GM06990 (cell line): Measurements from ENCODE around the gene BPIFB3.

Experiments
- DNase-seq: peaks from one replicate; pipeline ENCODE4 v3.0.0-alpha.2; 2011; ENCODE audit not compliant: insufficient read length; ENCODE audit errors: extremely low read depth
- H3K27me3 ChIP-seq: replicated peaks from 2 replicates; pipeline ENCODE4 v1.6.0; 2011; ENCODE audit warnings: low read length; ENCODE audit not compliant: control insufficient read depth, insufficient read depth
- H3K36me3 ChIP-seq: 2 replicates; pipeline ENCODE4 v1.5.1; 2011; ENCODE audit warnings: low read length; ENCODE audit not compliant: control insufficient read depth, insufficient read depth
- H3K4me3 ChIP-seq: replicated peaks from 2 replicates; pipeline ENCODE4 v1.5.1; 2011; ENCODE audit warnings: low read depth, mild to moderate bottlenecking, control low read depth, low read length
- TF ChIP-seq, protein P1 (sequence below): IDR thresholded peaks from 2 replicates; pipeline ENCODE4 v1.5.1; 2011; ENCODE audit warnings: low read length, control low read depth, mild to moderate bottlenecking, inconsistent platforms; ENCODE audit not compliant: insufficient read depth, poor library complexity, severe bottlenecking

The BPIFB3 gene

DNA sequence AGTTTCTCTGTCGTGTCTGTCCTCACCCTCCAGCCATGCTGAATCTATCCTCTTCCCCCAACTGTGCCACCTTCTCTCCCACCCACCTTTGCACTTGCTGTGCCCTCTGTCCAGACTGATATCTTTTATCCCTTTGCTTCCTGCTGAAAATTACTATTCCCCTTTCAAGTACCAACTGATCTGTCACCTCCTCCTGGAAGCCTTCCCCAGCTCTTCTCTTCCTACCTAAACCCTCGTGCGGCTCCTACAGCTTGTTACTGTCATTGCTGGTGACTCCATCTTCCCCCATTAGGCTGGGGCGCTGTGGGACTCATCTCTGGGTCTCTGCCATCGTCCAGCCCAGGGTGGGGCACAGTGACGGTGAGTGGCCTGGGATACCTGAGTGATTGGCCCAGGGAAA is 21.1 kb upstream of the BPIFB3 start:
- H3K27me3 ChIP-seq: no peaks in the 10 kb centered on the region
- H3K4me3 ChIP-seq: no peak overlapping the region
- H3K36me3 ChIP-seq: no peaks in the 10 kb centered on the region
- no peak for DNase-seq
- TF ChIP-seq, protein P1, sequence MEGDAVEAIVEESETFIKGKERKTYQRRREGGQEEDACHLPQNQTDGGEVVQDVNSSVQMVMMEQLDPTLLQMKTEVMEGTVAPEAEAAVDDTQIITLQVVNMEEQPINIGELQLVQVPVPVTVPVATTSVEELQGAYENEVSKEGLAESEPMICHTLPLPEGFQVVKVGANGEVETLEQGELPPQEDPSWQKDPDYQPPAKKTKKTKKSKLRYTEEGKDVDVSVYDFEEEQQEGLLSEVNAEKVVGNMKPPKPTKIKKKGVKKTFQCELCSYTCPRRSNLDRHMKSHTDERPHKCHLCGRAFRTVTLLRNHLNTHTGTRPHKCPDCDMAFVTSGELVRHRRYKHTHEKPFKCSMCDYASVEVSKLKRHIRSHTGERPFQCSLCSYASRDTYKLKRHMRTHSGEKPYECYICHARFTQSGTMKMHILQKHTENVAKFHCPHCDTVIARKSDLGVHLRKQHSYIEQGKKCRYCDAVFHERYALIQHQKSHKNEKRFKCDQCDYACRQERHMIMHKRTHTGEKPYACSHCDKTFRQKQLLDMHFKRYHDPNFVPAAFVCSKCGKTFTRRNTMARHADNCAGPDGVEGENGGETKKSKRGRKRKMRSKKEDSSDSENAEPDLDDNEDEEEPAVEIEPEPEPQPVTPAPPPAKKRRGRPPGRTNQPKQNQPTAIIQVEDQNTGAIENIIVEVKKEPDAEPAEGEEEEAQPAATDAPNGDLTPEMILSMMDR: no peak

DNA sequence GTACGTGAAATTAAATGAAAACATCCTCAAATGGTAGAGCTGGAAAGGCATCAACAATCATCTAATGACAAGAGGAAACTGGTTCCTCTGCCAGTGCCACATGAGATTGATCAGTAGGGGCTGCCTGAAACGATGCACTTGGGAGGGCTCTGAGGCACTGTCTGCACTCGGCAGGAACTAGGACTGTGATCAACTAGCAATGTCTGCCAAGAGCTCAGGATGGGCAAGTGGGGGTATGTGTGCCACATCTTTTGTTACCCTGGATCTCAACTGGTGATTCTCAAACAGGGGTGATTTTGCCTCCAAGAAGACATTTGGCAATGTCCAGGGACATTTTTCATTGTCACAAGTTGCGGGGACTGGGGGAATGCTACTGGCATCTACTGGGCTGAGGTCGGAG is 20.3 kb upstream of the BPIFB3 start:
- no peak for DNase-seq
- H3K27me3 ChIP-seq: no peaks in the 10 kb centered on the region
- no peak overlapping the region for H3K4me3 ChIP-seq
- TF ChIP-seq, protein P1: no peak
- H3K36me3 ChIP-seq: no peaks in the 10 kb centered on the region

DNA sequence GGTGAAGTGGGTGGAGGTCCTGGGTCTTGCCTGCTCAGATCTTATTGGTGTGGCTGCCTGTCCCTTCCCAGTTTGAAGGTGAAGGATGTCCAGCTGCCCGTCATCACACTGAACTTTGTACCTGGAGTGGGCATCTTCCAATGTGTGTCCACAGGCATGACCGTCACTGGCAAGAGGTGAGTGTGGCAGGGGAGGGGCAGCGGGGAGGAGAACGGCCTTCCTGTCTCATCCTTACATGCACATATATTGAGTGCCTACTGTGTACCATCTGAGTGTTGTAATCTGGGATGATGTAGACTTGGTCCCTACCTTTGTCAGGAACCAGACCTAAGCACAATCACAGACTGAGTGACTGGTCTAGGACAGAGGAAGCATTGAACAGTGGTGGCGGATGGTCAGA is 19.6 kb upstream of the BPIFB3 start:
- TF ChIP-seq, protein P1: no peak
- H3K4me3 ChIP-seq: no peak overlapping the region
- H3K36me3 ChIP-seq: no peaks in the 10 kb centered on the region
- no peak for DNase-seq
- no peaks in the 10 kb centered on the region for H3K27me3 ChIP-seq

- no peaks in the 10 kb centered on the region for H3K36me3 ChIP-seq
- no peaks in the 10 kb centered on the region for H3K27me3 ChIP-seq
- TF ChIP-seq, protein P1: no peak
- no peak overlapping the region for H3K4me3 ChIP-seq
- DNase-seq: no peak
These were observed 18.7 kb upstream of the BPIFB3 start for GRCh38 chr20:33034901-33035492.

DNA sequence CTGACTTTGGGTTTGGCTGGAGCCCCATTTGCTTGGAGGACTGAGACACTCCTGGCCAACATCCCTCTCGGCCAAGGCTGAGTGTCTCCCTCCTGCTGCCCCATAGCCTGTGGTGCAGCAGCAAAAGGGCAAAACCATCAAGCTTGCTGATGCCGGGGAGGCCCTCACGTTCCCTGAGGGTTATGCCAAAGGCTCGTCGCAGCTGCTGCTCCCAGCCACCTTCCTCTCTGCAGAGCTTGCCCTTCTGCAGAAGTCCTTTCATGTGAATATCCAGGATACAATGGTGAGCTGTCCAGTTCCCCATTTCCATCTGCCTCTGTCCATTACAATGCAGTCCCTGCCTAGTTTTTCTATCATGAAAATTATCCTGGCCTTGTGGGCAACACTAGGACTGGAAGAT is 16.2 kb upstream of the BPIFB3 start:
- no peak for DNase-seq
- H3K27me3 ChIP-seq: no peaks in the 10 kb centered on the region
- H3K4me3 ChIP-seq: no peak overlapping the region
- no peaks in the 10 kb centered on the region for H3K36me3 ChIP-seq
- TF ChIP-seq, protein P1: no peak

DNA sequence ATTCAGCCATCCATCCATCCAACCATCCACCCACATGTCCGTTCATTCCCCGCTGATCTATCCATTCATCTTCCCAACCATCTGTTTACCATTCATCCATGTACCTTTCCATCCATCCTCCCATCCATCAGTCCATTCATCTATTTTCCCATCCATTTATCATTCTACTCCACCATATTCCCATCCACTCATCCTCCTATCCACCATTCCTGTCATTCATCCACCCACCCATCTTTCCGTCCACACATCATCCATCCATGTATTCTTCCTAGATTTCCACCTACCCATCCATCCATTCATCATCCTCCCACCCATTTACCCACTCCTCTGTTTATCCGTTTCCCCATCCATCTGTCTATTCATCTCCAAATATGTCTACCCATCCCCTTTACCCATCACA is 15.5 kb upstream of the BPIFB3 start:
- no peaks in the 10 kb centered on the region for H3K36me3 ChIP-seq
- no peak for DNase-seq
- TF ChIP-seq, protein P1: no peak
- H3K27me3 ChIP-seq: no peaks in the 10 kb centered on the region
- H3K4me3 ChIP-seq: no peak overlapping the region
